Measurements from ENCODE around the gene SPN. TPM values are rescaled to one million over a fixed set of nuclear protein-coding genes. Genes with fewer than 3 reads are reported as not detected.

The SPN gene
- total and polyA plus RNA-seq, 12 donors, result 0.29 to 12.6 (median 1.7) TPM

GRCh38 chr16:29645694-29646187, 17.3 kb upstream of the SPN start:
- intact Hi-C loops (cut with DNase I), result no loop called here

GRCh38 chr16:29646947-29647346, 16.1 kb upstream of the SPN start:
- no peaks in the 10 kb centered on the region for H3K36me3 ChIP-seq
- DNase-seq (no peak), ATAC-seq (no peak)
- WGBS, 2 donors, result 95 to 97% methylated on average over 3 of the region's 3 CpGs
- no peak overlapping the region for H3K27ac ChIP-seq
- intact Hi-C loops (cut with DNase I), result no loop called here
- peaks cover 0 to 32% (median 0%) of the 10 kb centered on the region in 9 donors for H3K4me1 ChIP-seq
- TF ChIP-seq CTCF (IDR thresholded peaks at IDR 0.05), result no peak
- no peak overlapping the region for H3K4me3 ChIP-seq
- no peaks in the 10 kb centered on the region for H3K9me3 ChIP-seq
- no peaks in the 10 kb centered on the region for H3K27me3 ChIP-seq

More at GRCh38 chr16:29645694-29646187, 17.3 kb upstream of the SPN start:
- no peak for DNase-seq
- no peak for TF ChIP-seq CTCF (IDR thresholded peaks at IDR 0.05)
- H3K27ac ChIP-seq, result peak overlapping the region in 1 of 10 donors; percentile 73
- no peak overlapping the region for H3K4me3 ChIP-seq
- WGBS, 2 donors, result 61 to 81% methylated on average over 4 of the region's 4 CpGs
- ATAC-seq, result no peak
- H3K36me3 ChIP-seq, result no peaks in the 10 kb centered on the region
- H3K9me3 ChIP-seq, result no peaks in the 10 kb centered on the region
- peaks cover 0 to 40% (median 0%) of the 10 kb centered on the region in 9 donors for H3K4me1 ChIP-seq
- H3K27me3 ChIP-seq, result no peaks in the 10 kb centered on the region

- WGBS, 2 donors, result 70 to 74% methylated on average over 9 of the region's 9 CpGs
- intact Hi-C loops (cut with DNase I), result no loop called here
- DNase-seq, result no peak
- H3K9me3 ChIP-seq, result no peaks in the 10 kb centered on the region
- no peak for TF ChIP-seq CTCF (IDR thresholded peaks at IDR 0.05)
- no peak overlapping the region for H3K27ac ChIP-seq
- no peaks in the 10 kb centered on the region for H3K36me3 ChIP-seq
- peaks cover 0 to 36% (median 0%) of the 10 kb centered on the region in 9 donors for H3K4me1 ChIP-seq
- H3K4me3 ChIP-seq, result no peak overlapping the region
- H3K27me3 ChIP-seq, result no peaks in the 10 kb centered on the region
- ATAC-seq, result peak in 1 of 8 donors; percentile 24
Observed at GRCh38 chr16:29649588-29650494, 13.2 kb upstream of the SPN start.

DNA sequence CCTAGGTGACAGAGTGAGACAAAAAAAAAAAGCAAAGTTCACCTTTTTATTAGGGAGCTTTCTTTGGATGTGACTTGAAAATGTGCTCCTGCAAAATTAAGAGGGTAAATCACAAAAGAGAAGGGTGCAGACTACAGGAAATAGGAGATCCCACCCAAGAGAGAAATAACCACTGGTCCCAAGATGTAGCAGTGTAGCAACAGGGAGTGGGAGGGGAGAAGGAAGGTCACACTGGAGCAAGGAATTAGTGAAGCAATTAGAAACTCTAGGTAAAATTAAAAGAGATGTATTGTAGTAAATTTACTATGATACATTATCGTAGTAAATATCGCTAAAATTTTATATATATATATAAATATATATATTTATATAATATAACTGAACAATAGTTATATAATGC, 12.3 kb upstream of the SPN start:
- no peak overlapping the region for H3K27ac ChIP-seq
- intact Hi-C loops (cut with DNase I), result no loop called here
- ATAC-seq (no peak), DNase-seq (no peak)
- 96 to 99% methylated on average over 2 of the region's 2 CpGs for WGBS, 2 donors
- TF ChIP-seq CTCF (IDR thresholded peaks at IDR 0.05), result no peak
- no peaks in the 10 kb centered on the region for H3K9me3 ChIP-seq
- no peaks in the 10 kb centered on the region for H3K36me3 ChIP-seq
- no peak overlapping the region for H3K4me3 ChIP-seq
- peaks cover 0 to 28% (median 0%) of the 10 kb centered on the region in 9 donors for H3K4me1 ChIP-seq
- H3K27me3 ChIP-seq, result no peaks in the 10 kb centered on the region

All from heart right ventricle (tissue), 16 donors.